HG03108 (cell line): ENCODE results near the gene OPRL1.

Experiments
- ATAC-seq: cut with Tn5 transposase; IDR thresholded peaks from one replicate; pipeline ENCODE4 v1.9.1; 2021; ENCODE audit warnings: moderate library complexity; ENCODE audit not compliant: unreplicated experiment

Gene OPRL1

GRCh38 chr20:64070244-64070993 is 9.5 kb upstream of the OPRL1 start:
- no peak for ATAC-seq

GRCh38 chr20:64071341-64072332 is 8.2 kb upstream of the OPRL1 start:
- no peak for ATAC-seq

- no peak for ATAC-seq
Observed at GRCh38 chr20:64072498-64073063, 7.3 kb upstream of the OPRL1 start.

GRCh38 chr20:64073476-64074183 is 6.3 kb upstream of the OPRL1 start:
- ATAC-seq = no peak

GRCh38 chr20:64074184-64074789 is 5.6 kb upstream of the OPRL1 start:
- no peak for ATAC-seq

DNA sequence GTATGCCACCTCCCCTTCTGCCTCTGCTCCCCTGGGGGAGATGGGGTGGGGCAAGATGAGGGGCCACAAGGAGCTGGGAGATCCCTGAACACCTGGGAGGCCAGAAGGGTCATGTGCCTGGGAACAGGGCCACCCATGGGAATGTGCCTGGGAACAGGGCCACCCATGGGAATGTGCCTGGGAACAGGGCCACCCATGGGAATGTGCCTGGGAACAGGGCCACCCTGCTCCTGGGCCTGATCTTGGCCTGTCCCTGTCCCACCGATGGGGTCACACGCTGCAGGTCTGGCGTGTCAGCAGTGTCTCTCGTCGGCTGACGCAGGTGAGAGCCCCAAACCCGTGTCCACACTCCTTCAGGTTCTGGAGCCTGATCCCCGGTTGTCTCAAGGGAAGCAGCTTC is 4.9 kb upstream of the OPRL1 start:
- ATAC-seq = no peak

DNA sequence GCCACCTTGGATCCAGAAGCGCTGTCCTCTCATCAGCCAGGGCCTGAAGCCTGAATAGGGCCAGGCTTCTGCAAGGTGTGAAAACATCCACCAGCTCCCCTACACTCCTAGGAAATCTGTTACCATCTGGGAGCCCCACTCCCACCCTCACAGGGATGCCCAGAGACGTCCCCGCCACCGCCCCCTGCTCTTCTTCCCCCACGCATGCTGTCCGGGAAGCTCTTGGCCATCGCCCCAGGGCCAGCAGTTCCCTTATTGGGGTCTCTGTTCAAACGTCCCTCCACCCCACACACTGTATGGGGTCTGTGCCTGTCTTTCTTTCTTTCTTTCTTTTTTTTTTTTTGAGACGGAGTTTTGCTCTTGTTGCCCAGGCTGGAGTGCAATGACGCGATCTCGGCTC is 4.3 kb upstream of the OPRL1 start:
- no peak for ATAC-seq

GRCh38 chr20:64076061-64076997 is 3.6 kb upstream of the OPRL1 start:
- no peak for ATAC-seq

GRCh38 chr20:64077094-64077493 is 2.8 kb upstream of the OPRL1 start:
- no peak for ATAC-seq

GRCh38 chr20:64077541-64077875 is 2.4 kb upstream of the OPRL1 start:
- no peak for ATAC-seq

GRCh38 chr20:64077876-64078551 is 1.9 kb upstream of the OPRL1 start:
- peak; percentile 29 for ATAC-seq

- ATAC-seq = no peak
Observed at GRCh38 chr20:64078934-64079272, 979 bp upstream of the OPRL1 start.

DNA sequence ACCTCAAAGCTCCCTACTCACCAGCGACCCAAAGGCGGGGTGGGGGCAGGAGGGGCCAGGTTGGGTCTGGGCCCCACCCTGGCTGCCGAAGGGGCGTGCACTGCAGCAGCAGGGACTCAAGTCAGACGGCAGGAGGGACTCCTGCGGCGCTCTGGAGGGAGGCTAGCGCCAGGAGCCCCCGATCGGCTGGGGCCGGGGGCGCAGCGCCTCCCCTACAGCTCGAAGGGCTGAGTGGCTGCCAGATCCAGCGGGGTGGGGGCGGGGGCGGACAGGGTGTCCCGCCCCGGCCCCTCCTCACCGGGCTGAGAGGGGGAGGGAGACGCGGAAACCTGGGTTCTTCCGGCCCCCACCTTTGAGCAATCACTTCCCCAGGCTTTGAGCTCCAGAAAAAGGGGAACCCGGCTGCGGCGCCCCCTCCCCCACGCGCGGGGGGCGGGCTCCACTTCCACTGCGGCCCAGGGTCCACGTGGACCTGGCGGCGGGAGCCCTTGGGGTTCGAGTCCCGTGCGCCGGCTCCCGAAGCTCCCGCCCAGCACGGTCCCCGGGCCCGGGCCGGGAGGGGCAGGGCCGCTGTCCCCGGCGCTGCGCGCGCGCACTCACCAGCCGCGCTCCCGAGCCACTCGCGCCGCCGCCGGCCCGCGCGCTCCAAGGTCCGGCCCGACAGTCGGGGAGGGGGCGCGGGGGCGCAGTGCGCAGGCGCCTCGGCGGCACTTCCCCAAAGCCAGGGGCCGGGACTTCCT is 439 bp upstream of the OPRL1 start, which contains the start of gene RGS19:
Gene RGS19, minus strand, starts transcription at position 246 of the 740 bp plus-strand sequence. CDS start 2,632 bp downstream, outside the sequence.
- ATAC-seq = peak; percentile 32

DNA sequence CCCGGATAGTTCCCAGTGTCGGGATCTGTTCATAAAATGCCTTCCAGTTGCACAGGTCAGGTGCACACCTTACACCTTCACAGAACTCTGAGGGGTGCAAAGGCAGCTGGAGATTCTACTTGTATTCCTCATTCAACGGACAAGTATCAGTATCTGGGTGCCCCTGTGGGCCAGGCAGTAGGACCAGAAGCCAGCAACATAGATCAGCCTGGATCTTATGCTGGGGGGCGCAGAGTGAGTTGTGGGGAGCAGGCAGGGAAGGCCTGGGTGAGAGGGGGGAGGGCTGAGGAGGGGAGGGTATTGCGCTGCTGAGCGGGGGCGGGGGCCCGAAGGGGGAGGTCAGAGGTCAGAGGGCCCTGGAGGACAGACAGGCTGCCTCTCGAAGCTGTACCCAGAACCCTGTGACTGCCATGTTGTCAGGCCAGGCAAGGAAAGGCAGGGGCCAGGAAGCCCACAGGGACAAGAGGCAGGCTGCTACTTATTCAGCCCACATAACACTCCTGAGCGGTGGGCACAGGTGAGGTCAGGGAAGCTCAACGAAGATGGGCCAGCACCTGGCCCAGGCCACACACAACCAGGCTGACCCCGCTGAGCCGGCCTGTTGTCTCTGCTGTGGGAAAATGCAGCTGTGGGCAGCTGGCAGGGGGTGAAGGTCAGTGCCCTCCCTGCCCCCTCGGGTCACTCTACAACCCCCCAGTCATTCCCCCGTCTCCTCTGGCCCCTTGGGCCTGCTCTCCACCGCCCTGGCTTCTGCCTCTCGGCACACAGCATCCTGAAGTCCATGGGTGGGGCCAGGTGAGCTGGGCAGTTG is 1.1 kb downstream of the OPRL1 start:
- ATAC-seq = no peak

DNA sequence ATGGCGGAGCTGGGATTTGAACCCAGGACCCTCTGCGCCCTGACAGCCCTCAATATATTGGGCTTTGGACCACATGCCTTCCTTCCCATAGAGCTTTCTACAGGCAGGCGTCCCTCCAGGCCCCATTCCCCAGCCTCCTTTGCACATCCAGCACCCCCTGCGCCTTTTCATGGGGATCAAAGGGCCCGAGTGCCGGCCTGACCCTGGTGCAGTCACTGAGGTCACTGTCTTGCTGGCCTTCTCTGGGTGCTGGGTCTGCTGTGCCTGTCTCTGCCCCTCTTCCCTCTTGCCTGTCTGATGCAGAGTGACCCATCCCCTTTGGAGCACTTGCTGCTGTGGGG is 1.7 kb downstream of the OPRL1 start:
- no peak for ATAC-seq

- no peak for ATAC-seq
Observed at GRCh38 chr20:64082126-64082731, 2.3 kb downstream of the OPRL1 start.

GRCh38 chr20:64082820-64083377 is 3.0 kb downstream of the OPRL1 start:
- no peak for ATAC-seq
